Measurements from ENCODE around the gene KIAA1958.
"Not testable (repeated sequence)": the region's sequence is repeated elsewhere in the genome, so short reads cannot be mapped to it uniquely, and the experiment has no call there.

The KIAA1958 gene

DNA sequence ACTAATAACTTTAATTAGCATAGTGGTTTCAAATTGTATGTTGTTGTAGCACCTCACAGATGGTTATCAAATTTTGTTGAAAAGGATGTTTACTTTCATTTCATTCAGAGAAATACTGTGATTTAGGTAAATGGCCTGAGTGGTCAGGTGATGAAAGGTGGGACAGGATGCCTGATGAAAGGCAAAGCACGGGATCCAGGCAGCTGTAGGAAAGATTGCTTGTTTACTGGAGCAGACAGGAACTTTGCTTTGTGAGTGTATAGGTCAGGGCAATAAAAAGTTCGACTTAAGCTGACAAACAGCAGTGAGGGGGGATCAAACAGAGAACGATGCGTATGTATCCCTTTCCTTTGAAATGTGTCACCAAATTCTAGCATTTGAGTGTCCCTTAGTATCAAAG, 19.0 kb downstream of the KIAA1958 start:
- TF ChIP-seq, protein P1, sequence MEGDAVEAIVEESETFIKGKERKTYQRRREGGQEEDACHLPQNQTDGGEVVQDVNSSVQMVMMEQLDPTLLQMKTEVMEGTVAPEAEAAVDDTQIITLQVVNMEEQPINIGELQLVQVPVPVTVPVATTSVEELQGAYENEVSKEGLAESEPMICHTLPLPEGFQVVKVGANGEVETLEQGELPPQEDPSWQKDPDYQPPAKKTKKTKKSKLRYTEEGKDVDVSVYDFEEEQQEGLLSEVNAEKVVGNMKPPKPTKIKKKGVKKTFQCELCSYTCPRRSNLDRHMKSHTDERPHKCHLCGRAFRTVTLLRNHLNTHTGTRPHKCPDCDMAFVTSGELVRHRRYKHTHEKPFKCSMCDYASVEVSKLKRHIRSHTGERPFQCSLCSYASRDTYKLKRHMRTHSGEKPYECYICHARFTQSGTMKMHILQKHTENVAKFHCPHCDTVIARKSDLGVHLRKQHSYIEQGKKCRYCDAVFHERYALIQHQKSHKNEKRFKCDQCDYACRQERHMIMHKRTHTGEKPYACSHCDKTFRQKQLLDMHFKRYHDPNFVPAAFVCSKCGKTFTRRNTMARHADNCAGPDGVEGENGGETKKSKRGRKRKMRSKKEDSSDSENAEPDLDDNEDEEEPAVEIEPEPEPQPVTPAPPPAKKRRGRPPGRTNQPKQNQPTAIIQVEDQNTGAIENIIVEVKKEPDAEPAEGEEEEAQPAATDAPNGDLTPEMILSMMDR (IDR thresholded peaks at IDR 0.05; ENCODE audit: insufficient read depth, low read depth, low read length, missing control alignments): no peak
- H3K4me3 ChIP-seq (ENCODE audit: low read depth, low read length): no peak overlapping the region
- no peak for DNase-seq (ENCODE audit: low read depth)

DNA sequence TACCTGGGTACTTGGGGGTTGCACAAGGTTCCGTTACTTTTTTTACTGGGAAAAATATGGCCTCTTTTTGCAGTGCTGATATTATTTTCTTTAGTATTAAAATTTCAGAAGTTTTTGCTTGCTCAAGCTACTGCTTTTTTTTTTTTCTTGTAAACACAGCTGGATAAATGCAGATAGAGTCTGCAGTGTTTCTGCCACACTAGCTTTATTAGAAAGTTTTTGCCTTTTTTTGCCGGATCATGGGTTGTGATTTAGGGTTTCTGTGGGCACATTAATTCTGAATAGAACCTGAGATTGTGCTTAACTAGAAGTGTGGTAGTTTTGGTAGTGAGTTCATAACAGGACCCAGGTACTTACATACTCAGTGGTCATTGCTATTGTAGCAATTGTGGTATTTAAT, 19.9 kb downstream of the KIAA1958 start:
- no peak overlapping the region for H3K4me3 ChIP-seq (ENCODE audit: low read depth, low read length)
- DNase-seq (ENCODE audit: low read depth): no peak
- TF ChIP-seq, protein P1 (IDR thresholded peaks at IDR 0.05; ENCODE audit: insufficient read depth, low read depth, low read length, missing control alignments): no peak

DNA sequence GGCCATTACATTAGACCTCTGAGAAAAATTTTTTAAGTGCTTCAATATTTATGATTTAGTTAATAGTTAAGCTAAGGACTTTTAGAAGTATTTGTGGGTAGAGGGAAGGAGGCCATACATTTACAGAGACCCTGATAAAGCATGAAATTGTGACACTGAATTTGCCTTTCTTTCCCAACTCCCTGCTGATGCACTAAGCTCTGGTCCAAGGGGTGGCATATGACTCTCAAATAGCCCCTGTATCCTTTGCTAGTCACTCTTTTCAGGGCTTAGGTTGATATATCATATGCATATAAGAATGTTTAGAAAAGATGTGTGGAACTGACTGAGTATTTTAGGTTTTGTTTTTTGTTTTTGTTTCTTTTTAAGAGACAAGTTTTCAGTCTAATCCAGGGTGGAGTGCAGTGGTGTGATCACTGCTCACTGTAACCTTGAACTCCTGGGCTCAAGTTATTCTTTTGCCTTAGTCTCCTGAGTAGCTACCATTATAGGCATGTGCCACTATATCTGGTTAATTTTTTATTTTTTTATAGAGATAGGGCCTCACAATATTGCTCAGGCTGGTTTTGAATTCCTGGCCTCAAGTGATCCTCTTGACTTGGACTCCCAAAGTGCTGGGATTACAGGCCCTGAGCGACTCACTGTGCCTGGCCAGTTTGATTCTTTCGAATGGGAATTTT, 20.5 kb downstream of the KIAA1958 start:
- no peak for DNase-seq (ENCODE audit: low read depth)
- H3K4me3 ChIP-seq (ENCODE audit: low read depth, low read length): no peak overlapping the region
- TF ChIP-seq, protein P1 (IDR thresholded peaks at IDR 0.05; ENCODE audit: insufficient read depth, low read depth, low read length, missing control alignments): no peak

GRCh38 chr9:112508377-112508776, 21.8 kb downstream of the KIAA1958 start:
- DNase-seq (ENCODE audit: low read depth): no peak
- TF ChIP-seq, protein P1 (IDR thresholded peaks at IDR 0.05; ENCODE audit: insufficient read depth, low read depth, low read length, missing control alignments): no peak
- H3K4me3 ChIP-seq (ENCODE audit: low read depth, low read length): no peak overlapping the region

DNA sequence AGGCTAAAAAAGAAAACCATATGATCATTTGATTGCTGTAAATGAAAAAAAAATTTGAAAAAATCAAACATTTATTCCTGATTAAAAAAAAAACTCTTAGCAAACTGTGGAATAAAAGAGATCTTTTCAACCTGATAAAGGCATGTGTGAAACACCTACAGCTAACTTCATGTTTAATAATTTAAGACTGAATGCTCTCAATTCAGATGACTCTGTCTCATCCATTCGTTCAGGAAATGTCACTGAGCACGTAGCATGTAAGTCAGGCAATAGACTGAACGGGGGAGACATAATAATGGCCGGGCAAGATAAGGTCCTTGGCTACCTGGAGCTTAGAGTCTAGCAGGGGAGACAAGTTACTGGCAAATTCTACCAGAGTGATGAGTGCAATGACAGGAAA, 25.8 kb downstream of the KIAA1958 start:
- DNase-seq (ENCODE audit: low read depth); H3K4me3 ChIP-seq (ENCODE audit: low read depth, low read length): not testable (repeated sequence)

GRCh38 chr9:112516769-112517168, 30.1 kb downstream of the KIAA1958 start:
- no peak for DNase-seq (ENCODE audit: low read depth)
- no peak overlapping the region for H3K4me3 ChIP-seq (ENCODE audit: low read depth, low read length)
- TF ChIP-seq, protein P1 (IDR thresholded peaks at IDR 0.05; ENCODE audit: insufficient read depth, low read depth, low read length, missing control alignments): no peak

DNA sequence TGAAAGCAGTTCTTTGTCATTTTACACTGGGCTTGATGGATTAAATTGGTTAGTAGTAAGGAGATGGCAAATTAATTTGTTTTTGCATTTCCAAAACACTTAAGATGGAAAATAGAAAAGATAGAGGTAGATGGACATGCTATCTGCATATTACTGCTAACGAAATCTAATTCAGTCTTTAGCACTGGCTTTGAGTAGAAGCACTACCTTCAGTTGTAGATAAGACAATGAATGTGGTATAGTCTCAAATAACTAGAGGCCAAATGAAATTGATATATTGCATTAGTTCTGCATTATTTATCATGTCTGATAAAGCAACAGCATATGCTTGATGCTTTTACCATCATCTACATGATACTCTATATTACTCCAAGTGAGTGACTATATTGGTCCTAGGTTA, 33.4 kb downstream of the KIAA1958 start:
- TF ChIP-seq, protein P1 (IDR thresholded peaks at IDR 0.05; ENCODE audit: insufficient read depth, low read depth, low read length, missing control alignments): no peak
- H3K4me3 ChIP-seq (ENCODE audit: low read depth, low read length): no peak overlapping the region
- no peak for DNase-seq (ENCODE audit: low read depth)

Data from GM12865 (cell line).